ENCODE results near the gene AGBL4. TPM values are rescaled to one million over a fixed set of nuclear protein-coding genes. Genes with fewer than 3 reads are reported as not detected.

Gene AGBL4
- total RNA-seq, 3 donors from 2014 or later, result 1.3 to 1.9 (median 1.8) TPM

GRCh38 chr1:48595613-48596012 lies 1428.1 kb downstream of the AGBL4 start:
- intact Hi-C loops (cut with DNase I; ENCODE audit: low total_unique reads), result no loop called here
- no peak for DNase-seq (ENCODE audit: low spot score in 2 of 2)
- no peaks in the 10 kb centered on the region for H3K9me3 ChIP-seq
- H3K27ac ChIP-seq, result peak overlapping the region; percentile 69 to 72
- H3K27me3 ChIP-seq, result no peaks in the 10 kb centered on the region
- no peaks in the 10 kb centered on the region for H3K36me3 ChIP-seq
- no peaks in the 10 kb centered on the region for H3K4me1 ChIP-seq
- no peak overlapping the region for H3K4me3 ChIP-seq
- TF ChIP-seq POLR2AphosphoS5 (IDR thresholded peaks at IDR 0.05) (no peak), POLR2A (IDR thresholded peaks at IDR 0.05) (no peak), CTCF (IDR thresholded peaks at IDR 0.05) (no peak)

- Histone ChIP-seq H3K4me3 (no peak overlapping the region), H3K36me3 (no peaks in the 10 kb centered on the region), H3K4me1 (no peaks in the 10 kb centered on the region), H3K9me3 (no peaks in the 10 kb centered on the region), H3K27ac (no peak overlapping the region), H3K27me3 (no peaks in the 10 kb centered on the region)
- TF ChIP-seq CTCF (IDR thresholded peaks at IDR 0.05) (no peak), POLR2A (IDR thresholded peaks at IDR 0.05) (no peak), POLR2AphosphoS5 (IDR thresholded peaks at IDR 0.05) (no peak)
- intact Hi-C loops (cut with DNase I; ENCODE audit: low total_unique reads), result no loop called here
- no peak for DNase-seq (ENCODE audit: low spot score in 2 of 2)
Observed at GRCh38 chr1:48592330-48592729, 1431.4 kb downstream of the AGBL4 start.

DNA sequence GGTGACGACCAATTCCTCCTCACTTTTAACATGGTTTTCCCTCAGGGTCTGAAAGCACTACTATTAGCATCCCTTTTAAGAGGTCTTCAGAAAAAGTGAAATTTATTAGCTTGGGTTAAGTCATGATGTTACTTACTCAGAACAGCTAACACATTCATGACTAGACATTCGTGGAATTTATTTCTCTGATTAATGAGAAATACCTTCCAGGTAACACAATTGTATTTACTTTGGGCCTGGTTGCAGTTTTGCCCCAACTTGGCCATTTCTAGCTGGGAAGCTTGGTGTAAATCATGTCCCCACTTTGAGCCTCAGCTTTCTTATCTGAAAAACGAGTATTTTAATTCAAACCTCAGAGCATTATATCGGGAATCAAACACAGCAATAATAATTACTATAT lies 1432.6 kb downstream of the AGBL4 start:
- H3K27me3 ChIP-seq, result no peaks in the 10 kb centered on the region
- H3K4me1 ChIP-seq, result no peaks in the 10 kb centered on the region
- H3K27ac ChIP-seq, result no peak overlapping the region
- no peak overlapping the region for H3K4me3 ChIP-seq
- no peaks in the 10 kb centered on the region for H3K36me3 ChIP-seq
- TF ChIP-seq CTCF (IDR thresholded peaks at IDR 0.05), result no peak
- no peaks in the 10 kb centered on the region for H3K9me3 ChIP-seq
- DNase-seq (ENCODE audit: low spot score in 2 of 2), result no peak
- intact Hi-C loops (cut with DNase I; ENCODE audit: low total_unique reads), result no loop called here

GRCh38 chr1:48588061-48588460 lies 1435.7 kb downstream of the AGBL4 start:
- intact Hi-C loops (cut with DNase I; ENCODE audit: low total_unique reads), result no loop called here
- Histone ChIP-seq H3K27ac (no peak overlapping the region), H3K9me3 (no peaks in the 10 kb centered on the region), H3K4me1 (no peaks in the 10 kb centered on the region), H3K36me3 (no peaks in the 10 kb centered on the region), H3K27me3 (no peaks in the 10 kb centered on the region), H3K4me3 (no peak overlapping the region)
- DNase-seq (ENCODE audit: low spot score in 2 of 2), result no peak
- TF ChIP-seq CTCF (IDR thresholded peaks at IDR 0.05), result no peak
- TF ChIP-seq POLR2A (IDR thresholded peaks at IDR 0.05), result no peak
- TF ChIP-seq POLR2AphosphoS5 (IDR thresholded peaks at IDR 0.05), result no peak

- Histone ChIP-seq H3K9me3 (no peaks in the 10 kb centered on the region), H3K27ac (no peak overlapping the region), H3K27me3 (no peaks in the 10 kb centered on the region), H3K36me3 (no peaks in the 10 kb centered on the region), H3K4me1 (no peaks in the 10 kb centered on the region), H3K4me3 (no peak overlapping the region)
- DNase-seq (ENCODE audit: low spot score in 2 of 2), result no peak
- intact Hi-C loops (cut with DNase I; ENCODE audit: low total_unique reads), result no loop called here
- TF ChIP-seq CTCF (IDR thresholded peaks at IDR 0.05) (no peak), POLR2A (IDR thresholded peaks at IDR 0.05) (no peak), POLR2AphosphoS5 (IDR thresholded peaks at IDR 0.05) (no peak)
Observed at GRCh38 chr1:48582408-48582807, 1441.3 kb downstream of the AGBL4 start.

All from breast epithelium (tissue), 4 donors.